SK-N-SH treated with all-trans-retinoic acid at 6 μM for 48 hours (cell line): ENCODE data around the gene CFAP90.

Experiments
- ATAC-seq: fragments of 200-7000 bp; cut with Tn5 transposase; 3 replicates; pipeline ENCODE4 v1.9.1; 2020; ENCODE audit warnings: mild to moderate bottlenecking, moderate library complexity
- ARNTL ChIP-seq: fragments of 450-650 bp; formaldehyde crosslinking; IDR thresholded peaks from 2 replicates; pipeline ENCODE4 v1.5.0; 2020; ENCODE audit warnings: low read depth, mild to moderate bottlenecking, moderate library complexity, borderline replicate concordance
- BACH2 ChIP-seq: fragments of 250-450 bp; sonication (Bioruptor Pico); IDR thresholded peaks from 2 replicates; pipeline ENCODE4 v1.9.0; 2021; ENCODE audit warnings: mild to moderate bottlenecking, borderline replicate concordance
- CREB5 ChIP-seq: fragments of 250-450 bp; sonication (Bioruptor Pico); IDR thresholded peaks from 2 replicates; pipeline ENCODE4 v1.5.1; 2020; ENCODE audit warnings: low read depth, mild to moderate bottlenecking, moderate library complexity
- CSDC2 ChIP-seq: fragments of 250-450 bp; sonication (Bioruptor Pico); IDR thresholded peaks from 2 replicates; pipeline ENCODE4 v1.5.0; 2020; ENCODE audit warnings: mild to moderate bottlenecking, moderate library complexity
- CSRNP3 ChIP-seq: fragments of 250-450 bp; sonication (Bioruptor Pico); IDR thresholded peaks from 2 replicates; pipeline ENCODE4 v1.5.1; 2021; ENCODE audit warnings: mild to moderate bottlenecking, moderate library complexity
- ESRRG ChIP-seq: fragments of 250-450 bp; sonication (Bioruptor Pico); IDR thresholded peaks from 2 replicates; pipeline ENCODE4 v1.6.1; 2021; ENCODE audit warnings: mild to moderate bottlenecking
- GLIS3 ChIP-seq: fragments of 250-450 bp; sonication (Bioruptor Pico); IDR thresholded peaks from 2 replicates; pipeline ENCODE4 v1.5.0; 2020; ENCODE audit warnings: mild to moderate bottlenecking, moderate library complexity
- ISL1 ChIP-seq: fragments of 250-450 bp; sonication (Bioruptor Pico); IDR thresholded peaks from 2 replicates; pipeline ENCODE4 v2.1.2; 2022; ENCODE audit warnings: mild to moderate bottlenecking, moderate library complexity
- OSR1 ChIP-seq: fragments of 250-450 bp; sonication (Bioruptor Pico); IDR thresholded peaks from 2 replicates; pipeline ENCODE4 v1.8.0; 2022; ENCODE audit warnings: moderate library complexity, mild to moderate bottlenecking, inconsistent platforms
- PATZ1 ChIP-seq: fragments of 250-450 bp; sonication (Bioruptor Pico); IDR thresholded peaks from 2 replicates; pipeline ENCODE4 v1.8.0; 2020; ENCODE audit warnings: mild to moderate bottlenecking, moderate library complexity, borderline replicate concordance
- PPARA ChIP-seq: fragments of 250-450 bp; sonication (Bioruptor Pico); IDR thresholded peaks from 2 replicates; pipeline ENCODE4 v1.5.0; 2020; ENCODE audit warnings: mild to moderate bottlenecking, borderline replicate concordance
- RARB ChIP-seq: fragments of 250-450 bp; sonication (Bioruptor Pico); IDR thresholded peaks from 2 replicates; pipeline ENCODE4 v1.8.0; 2021; ENCODE audit warnings: mild to moderate bottlenecking, moderate library complexity
- TCF4 ChIP-seq: fragments of 250-450 bp; sonication (Bioruptor Pico); IDR thresholded peaks from 2 replicates; pipeline ENCODE4 v1.8.0; 2021; ENCODE audit warnings: mild to moderate bottlenecking, moderate library complexity, borderline replicate concordance
- TOX ChIP-seq: fragments of 250-450 bp; sonication (Bioruptor Pico); IDR thresholded peaks from 2 replicates; pipeline ENCODE4 v1.8.0; 2021; ENCODE audit warnings: mild to moderate bottlenecking, moderate library complexity, borderline replicate concordance
- ZC3H10 ChIP-seq: fragments of 250-450 bp; sonication (Bioruptor Pico); IDR thresholded peaks from 2 replicates; pipeline ENCODE4 v1.5.1; 2021; ENCODE audit warnings: mild to moderate bottlenecking, moderate library complexity
- ZFP3 ChIP-seq: fragments of 250-450 bp; sonication (Bioruptor Pico); IDR thresholded peaks from 2 replicates; pipeline ENCODE4 v1.5.0; 2020; ENCODE audit warnings: mild to moderate bottlenecking, moderate library complexity
- ZFP30 ChIP-seq: fragments of 450-650 bp; formaldehyde crosslinking; IDR thresholded peaks from 2 replicates; pipeline ENCODE4 v1.5.0; 2022; ENCODE audit warnings: mild to moderate bottlenecking, moderate library complexity
- ZNF565 ChIP-seq: fragments of 450-650 bp; formaldehyde crosslinking; conservative IDR thresholded peaks from 2 replicates; pipeline ENCODE4 v1.5.0; 2020; ENCODE audit warnings: low read depth, mild to moderate bottlenecking, moderate library complexity
- ZNF70 ChIP-seq: fragments of 450-650 bp; formaldehyde crosslinking; IDR thresholded peaks from 2 replicates; pipeline ENCODE4 v1.5.0; 2020; ENCODE audit warnings: mild to moderate bottlenecking, moderate library complexity
- ZNF8 ChIP-seq: fragments of 450-650 bp; formaldehyde crosslinking; IDR thresholded peaks from 2 replicates; pipeline ENCODE4 v1.5.0; 2020; ENCODE audit warnings: mild to moderate bottlenecking, moderate library complexity

CFAP90 gene

GRCh38 chr5:7868773-7869473 is 18.0 kb upstream of the CFAP90 start, which contains the start of the genes FASTKD3 and MTRR:
Gene FASTKD3 (minus strand): TSS chr5:7869031. CDS start chr5:7868083, 948 bp downstream.
Gene MTRR (plus strand): TSS chr5:7869148. CDS start chr5:7870795, 1,647 bp downstream.
- TF ChIP-seq CSRNP3 (CRISPR knock-in tag) = no peak
- peak; percentile 100 for ATAC-seq

- ATAC-seq = peak; percentile 19
- TF ChIP-seq CSRNP3 (CRISPR knock-in tag) = no peak
- no peak for TF ChIP-seq ESRRG (CRISPR knock-in tag)
- TF ChIP-seq ZC3H10 (CRISPR knock-in tag) = no peak
- TF ChIP-seq CSDC2 (CRISPR knock-in tag) = no peak
- no peak for TF ChIP-seq OSR1 (CRISPR knock-in tag)
- no peak for TF ChIP-seq GLIS3 (CRISPR knock-in tag)
- TF ChIP-seq ISL1 = no peak
- TF ChIP-seq TCF4 (CRISPR knock-in tag) = no peak
- no peak for TF ChIP-seq CREB5 (CRISPR knock-in tag)
- TF ChIP-seq ARNTL (CRISPR knock-in tag) = no peak
- TF ChIP-seq ZNF70 (CRISPR knock-in tag) = no peak
- TF ChIP-seq BACH2 (CRISPR knock-in tag) = no peak
- no peak for TF ChIP-seq ZNF8
- TF ChIP-seq RARB (CRISPR knock-in tag) = no peak
- TF ChIP-seq ZNF565 (CRISPR knock-in tag) = no peak
- no peak for TF ChIP-seq TOX (CRISPR knock-in tag)
Observed at GRCh38 chr5:7868427-7868772, 17.5 kb upstream of the CFAP90 start.

GRCh38 chr5:7867260-7867659 is 16.3 kb upstream of the CFAP90 start:
- TF ChIP-seq GLIS3 (CRISPR knock-in tag) = no peak
- TF ChIP-seq ISL1 = no peak
- TF ChIP-seq CSRNP3 (CRISPR knock-in tag) = no peak
- no peak for TF ChIP-seq PATZ1 (CRISPR knock-in tag)
- TF ChIP-seq PPARA (CRISPR knock-in tag) = no peak
- TF ChIP-seq RARB (CRISPR knock-in tag) = no peak
- no peak for TF ChIP-seq ZFP3
- TF ChIP-seq ZNF565 (CRISPR knock-in tag) = no peak
- no peak for TF ChIP-seq ESRRG (CRISPR knock-in tag)
- ATAC-seq = no peak

- ATAC-seq = no peak
- TF ChIP-seq ZFP30 = no peak
Observed at GRCh38 chr5:7866196-7866595, 15.3 kb upstream of the CFAP90 start.
